Heart left ventricle (tissue), 16 donors: ENCODE results near the gene ARSB. TPM values are rescaled to one million over a fixed set of nuclear protein-coding genes. Genes with fewer than 3 reads are reported as not detected.
A peak's percentile ranks its signal among the peaks of the same experiment; 100 is the strongest.

Experiments
- ATAC-seq, 4 donors: fragments of 200-7000 bp; cut with Tn5 transposase; one replicate each; pipeline ENCODE4 v1.9.1; 2020 to 2022; ENCODE audit warnings: moderate library complexity in 4 of 4, mild to moderate bottlenecking in 3 of 4, moderate number of reproducible peaks in 1 of 4
- DNase-seq, 5 donors: peaks; one replicate each; pipeline ENCODE4 v3.0.0-alpha.2; 2020
- H3K27ac ChIP-seq, 12 donors: fragments of 200-600 bp; sonication (generic) in 4 of 12; one replicate each; pipeline versions ENCODE4 v1.5.0 to v1.8.0; 2016 to 2022; ENCODE audit warnings: mild to moderate bottlenecking in 2 of 12
- H3K27me3 ChIP-seq, 9 donors: fragments of 200-600 bp; sonication (generic) in 2 of 9; one replicate each; pipeline versions ENCODE4 v1.5.1 to v1.8.0; 2016 to 2022; ENCODE audit warnings: mild to moderate bottlenecking in 3 of 9
- H3K36me3 ChIP-seq, 9 donors: fragments of 200-600 bp; sonication (generic) in 2 of 9; one replicate each; pipeline versions ENCODE4 v1.5.0 to v1.8.0; 2018 to 2022; ENCODE audit warnings: mild to moderate bottlenecking in 2 of 9
- H3K4me1 ChIP-seq, 12 donors: fragments of 200-600 bp; sonication (generic) in 4 of 12; one replicate each; pipeline versions ENCODE4 v1.5.0 to v1.8.0; 2016 to 2022; ENCODE audit warnings: mild to moderate bottlenecking in 3 of 12
- H3K4me3 ChIP-seq, 12 donors: fragments of 200-600 bp; sonication (generic) in 4 of 12; one replicate each; pipeline versions ENCODE4 v1.5.0 to v1.8.0; 2017 to 2022; ENCODE audit warnings: mild to moderate bottlenecking in 9 of 12, moderate library complexity in 4 of 12
- H3K9me3 ChIP-seq, 12 donors: fragments of 200-600 bp; sonication (generic) in 4 of 12; one replicate each; pipeline versions ENCODE4 v1.5.0 to v1.8.0; 2016 to 2022; ENCODE audit warnings: mild to moderate bottlenecking in 1 of 12
- CTCF ChIP-seq, 12 donors: fragments of 200-600 bp; sonication (generic) in 4 of 12; IDR thresholded peaks; one replicate each; pipeline versions ENCODE4 v1.5.0 to v1.8.0; 2018 to 2022; ENCODE audit warnings: antibody characterized with exemption in 12 of 12, mild to moderate bottlenecking in 5 of 12
- POLR2A ChIP-seq, 2 donors: fragments of 450-650 bp; IDR thresholded peaks; one replicate each; pipeline ENCODE4 v1.6.1; 2017; ENCODE audit warnings: antibody characterized with exemption in 2 of 2, mild to moderate bottlenecking in 2 of 2, moderate library complexity in 2 of 2
- WGBS, 4 donors: extraction: QIAGEN DNeasy Blood & Tissue Kit in 2 of 4; methylation state at CpG; one replicate each; pipeline versions ENCODE4 v1.1.5 to v1.1.7; 2013 to 2018; 5-methylcytosine and 5-hydroxymethylcytosine counted together
- intact Hi-C, 10 donors: fragments of 100-400 bp; cut with DNase I; formaldehyde crosslinking; loops; one replicate each; pipeline versions ENCODE4 v1.11.1 to v1.14.2; 2022
- polyA plus RNA-seq, 2 donors: library from polyadenylated mRNA; stranded (reverse); fragments of 200-250 nt; gene quantifications; one replicate each; pipeline ENCODE4 v1.2.3, GENCODE V29; 2013
- total RNA-seq, 9 donors: library from RNA; depleted of rRNA in 2 of 9; stranded (reverse); fragments of >200 nt in 2 of 9; fragmentation: NEBNext Ultra II Directional in 3 of 9; extraction: Animal tissue kit (Norgen Biotek cat#: 25700) in 3 of 9; gene quantifications; one replicate each; pipeline versions ENCODE4 v1.1.0 to v1.2.4, GENCODE V29; 2016 to 2023
- donor health status: ischemic (EF 13 %, LVEDD 7.1; RV severe dilation, severe dysfunction).
- donor health status: healthy with polysubstance abuse.
- donor health status: DM: no; HTN: yes; CAD: no.
- donor health status: DM: no; HTN: no; CAD: no.
- donor health status: ischemic (EF 25% LVEDD 6.9; RV normal size, moderate dysfunction).
- donor health status: ischemic (EF 25% LVEDD 5.7; RV mildly dilated, moderate dysfunction).
- donor health status: healthy.
- donor health status: DM: yes; HTN: yes; CAD: no.
- donor health status: ischemic (EF 35%, LVEDD 5.7; RV mildly dilated, moderate dysfunction).
- donor health status: nonischemic (EF 11% LVEDD 7.7; RV severe dilation, severe dysfunction).
- donor health status: DM: yes; HTN: yes; CAD: no.
- donor health status: PGD.
- donor health status: ischemic (EF 29% LVEDD 5.4; RV normal size, mild dysfunction).
- donor health status: nonischemic (EF 23%, LVEDD 6.1; RV moderate dilation, normal function).

ARSB gene
- total and polyA plus RNA-seq, 11 donors: 2.2 to 25.8 (median 14.4) TPM

- intact Hi-C loops: no loop called here
- no peaks in the 10 kb centered on the region for H3K4me1 ChIP-seq
- no peak for TF ChIP-seq POLR2A (IDR thresholded peaks at IDR 0.05)
Measured at GRCh38 chr5:79030663-79031484, 45.8 kb upstream of the ARSB start.

GRCh38 chr5:79025054-79025472, 40.0 kb upstream of the ARSB start:
- ATAC-seq (peak in 3 of 4 donors; percentile 45 to 71 (median 55)), DNase-seq (peak; percentile 50 to 71 (median 56))
- intact Hi-C loops: loop anchor here in 9 of 10 donors (1.0 to 10.0 kb wide), 7 partner anchors 87 to 1060 kb away; partner anchors contain the start of gene BHMT (in 1 of the 9)
- Histone ChIP-seq H3K27me3 (no peaks in the 10 kb centered on the region), H3K4me3 (peak overlapping the region in 11 of 12 donors; percentile 7 to 53 (median 31)), H3K27ac (peak overlapping the region in 1 of 12 donors; percentile 33), H3K9me3 (no peaks in the 10 kb centered on the region), H3K36me3 (no peaks in the 10 kb centered on the region), H3K4me1 (peaks cover 0 to 11% (median 4%) of the 10 kb centered on the region in 12 donors)
- 3 to 8% (median 5%) methylated on average over 13 of the region's 13 CpGs for WGBS, 4 donors
- peak; percentile 89 to 99 (median 97) for TF ChIP-seq CTCF (IDR thresholded peaks at IDR 0.05)
- TF ChIP-seq POLR2A (IDR thresholded peaks at IDR 0.05): no peak

More at GRCh38 chr5:79030663-79031484, 45.8 kb upstream of the ARSB start:
- Histone ChIP-seq H3K36me3 (no peaks in the 10 kb centered on the region), H3K27me3 (no peaks in the 10 kb centered on the region), H3K9me3 (no peaks in the 10 kb centered on the region), H3K27ac (no peak overlapping the region), H3K4me3 (no peak overlapping the region)
- no peak for ATAC-seq
- DNase-seq: no peak
- WGBS, 4 donors: 89 to 97% (median 94%) methylated on average over 11 of the region's 11 CpGs

- intact Hi-C loops: loop anchor here (1.0 to 10.0 kb wide), 13 partner anchors 88 to 1061 kb away; partner anchors contain the start of gene BHMT (in 1 of the 10)
- H3K9me3 ChIP-seq: no peaks in the 10 kb centered on the region
- no peaks in the 10 kb centered on the region for H3K27me3 ChIP-seq
- peaks cover 0 to 11% (median 4%) of the 10 kb centered on the region in 12 donors for H3K4me1 ChIP-seq
- no peak for DNase-seq
- no peaks in the 10 kb centered on the region for H3K36me3 ChIP-seq
- TF ChIP-seq CTCF (IDR thresholded peaks at IDR 0.05) (no peak), POLR2A (IDR thresholded peaks at IDR 0.05) (no peak)
- no peak overlapping the region for H3K27ac ChIP-seq
- H3K4me3 ChIP-seq: no peak overlapping the region
- no peak for ATAC-seq
- WGBS, 4 donors: 96 to 97% (median 96%) methylated on average over 1 of the region's 1 CpG
Measured at GRCh38 chr5:79023947-79024346, 38.8 kb upstream of the ARSB start.

GRCh38 chr5:79023348-79023747, 38.2 kb upstream of the ARSB start:
- ATAC-seq (no peak), DNase-seq (no peak)
- Histone ChIP-seq H3K4me1 (peaks cover 0 to 11% (median 4%) of the 10 kb centered on the region in 12 donors), H3K4me3 (no peak overlapping the region), H3K9me3 (no peaks in the 10 kb centered on the region), H3K36me3 (no peaks in the 10 kb centered on the region), H3K27me3 (no peaks in the 10 kb centered on the region), H3K27ac (no peak overlapping the region)
- TF ChIP-seq POLR2A (IDR thresholded peaks at IDR 0.05): no peak
- TF ChIP-seq CTCF (IDR thresholded peaks at IDR 0.05): no peak
- intact Hi-C loops: loop anchor here in 9 of 10 donors (1.0 to 10.0 kb wide), 11 partner anchors 89 to 1061 kb away; partner anchors contain the start of gene BHMT (in 1 of the 9)
- 72 to 100% (median 90%) methylated on average over 1 of the region's 1 CpG for WGBS, 4 donors
